GM20000 (cell line): ENCODE measurements around the gene LRRIQ4.

ENCODE experiments used
- DNase-seq: peaks from one replicate; pipeline ENCODE4 v3.0.0; 2012; ENCODE audit warnings: low spot score
- TF ChIP-seq, protein P1 (sequence below): IDR thresholded peaks from 2 replicates; pipeline ENCODE4 v1.5.1; 2012; ENCODE audit warnings: mild to moderate bottlenecking, control low read depth; ENCODE audit errors: extremely low read depth, missing control alignments

LRRIQ4 gene

DNA sequence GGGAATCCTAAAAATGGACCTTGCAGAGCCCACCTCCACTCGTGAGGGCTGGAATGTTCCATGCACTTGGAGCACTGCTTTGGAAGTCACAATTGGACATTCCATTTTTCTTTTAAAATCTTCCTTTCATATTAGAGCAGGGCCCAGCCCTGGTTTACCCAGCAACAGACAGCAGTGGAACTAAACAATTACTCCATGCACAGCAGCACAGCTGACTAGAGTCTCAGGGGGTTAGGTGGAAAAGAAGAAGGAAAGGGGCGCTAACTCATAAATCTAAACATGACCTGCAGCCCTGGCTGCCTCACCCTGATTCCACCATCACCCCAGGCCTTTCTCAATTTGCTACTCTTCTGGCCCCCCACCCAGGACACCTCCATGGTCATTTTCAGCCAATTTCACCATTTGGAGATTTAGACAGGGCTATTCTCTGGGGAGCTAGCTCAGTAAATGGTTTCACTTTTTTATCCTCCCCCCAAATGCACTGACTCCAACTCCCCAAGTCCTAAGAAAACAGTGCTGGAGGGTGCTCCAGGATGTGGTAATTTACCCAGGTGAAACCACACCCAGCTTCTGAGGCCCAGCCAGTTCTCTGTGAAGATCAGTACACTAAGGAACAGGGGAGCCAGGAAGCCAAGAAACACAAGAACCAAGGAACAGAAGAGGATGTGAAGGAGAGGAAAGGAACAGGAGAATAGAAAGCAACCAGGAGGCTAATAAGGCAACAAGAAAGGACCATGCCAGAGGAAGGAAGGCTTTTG lies 58.6 kb downstream of the LRRIQ4 start:
- TF ChIP-seq, protein P1, sequence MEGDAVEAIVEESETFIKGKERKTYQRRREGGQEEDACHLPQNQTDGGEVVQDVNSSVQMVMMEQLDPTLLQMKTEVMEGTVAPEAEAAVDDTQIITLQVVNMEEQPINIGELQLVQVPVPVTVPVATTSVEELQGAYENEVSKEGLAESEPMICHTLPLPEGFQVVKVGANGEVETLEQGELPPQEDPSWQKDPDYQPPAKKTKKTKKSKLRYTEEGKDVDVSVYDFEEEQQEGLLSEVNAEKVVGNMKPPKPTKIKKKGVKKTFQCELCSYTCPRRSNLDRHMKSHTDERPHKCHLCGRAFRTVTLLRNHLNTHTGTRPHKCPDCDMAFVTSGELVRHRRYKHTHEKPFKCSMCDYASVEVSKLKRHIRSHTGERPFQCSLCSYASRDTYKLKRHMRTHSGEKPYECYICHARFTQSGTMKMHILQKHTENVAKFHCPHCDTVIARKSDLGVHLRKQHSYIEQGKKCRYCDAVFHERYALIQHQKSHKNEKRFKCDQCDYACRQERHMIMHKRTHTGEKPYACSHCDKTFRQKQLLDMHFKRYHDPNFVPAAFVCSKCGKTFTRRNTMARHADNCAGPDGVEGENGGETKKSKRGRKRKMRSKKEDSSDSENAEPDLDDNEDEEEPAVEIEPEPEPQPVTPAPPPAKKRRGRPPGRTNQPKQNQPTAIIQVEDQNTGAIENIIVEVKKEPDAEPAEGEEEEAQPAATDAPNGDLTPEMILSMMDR = no peak
- no peak for DNase-seq

DNA sequence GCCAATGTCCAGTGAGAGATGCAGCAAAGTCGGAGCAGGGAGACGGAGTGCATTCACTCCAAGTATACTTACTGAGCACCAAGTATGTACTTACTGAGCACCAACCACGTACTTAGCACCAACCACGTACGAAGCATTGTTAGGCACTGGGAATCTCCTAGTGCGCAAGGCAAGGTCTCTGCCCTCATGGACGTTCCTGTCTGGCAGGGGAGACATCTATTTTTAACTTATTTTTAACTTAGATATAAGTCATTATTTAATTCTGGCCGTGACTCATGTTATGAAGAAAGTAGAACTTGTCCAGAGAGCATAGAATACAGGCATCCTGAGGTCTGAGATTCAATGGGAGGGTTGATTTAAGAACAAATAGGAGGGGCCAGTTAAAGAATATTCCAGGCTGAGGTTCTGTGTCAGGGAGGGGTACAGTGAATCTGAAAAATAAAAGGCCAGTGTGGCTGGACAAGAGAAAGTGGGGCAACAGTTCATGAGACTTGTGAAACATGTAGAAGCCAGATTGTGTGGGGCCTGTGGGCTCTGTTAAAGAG lies 66.4 kb downstream of the LRRIQ4 start:
- TF ChIP-seq, protein P1 = no peak
- DNase-seq = no peak

DNA sequence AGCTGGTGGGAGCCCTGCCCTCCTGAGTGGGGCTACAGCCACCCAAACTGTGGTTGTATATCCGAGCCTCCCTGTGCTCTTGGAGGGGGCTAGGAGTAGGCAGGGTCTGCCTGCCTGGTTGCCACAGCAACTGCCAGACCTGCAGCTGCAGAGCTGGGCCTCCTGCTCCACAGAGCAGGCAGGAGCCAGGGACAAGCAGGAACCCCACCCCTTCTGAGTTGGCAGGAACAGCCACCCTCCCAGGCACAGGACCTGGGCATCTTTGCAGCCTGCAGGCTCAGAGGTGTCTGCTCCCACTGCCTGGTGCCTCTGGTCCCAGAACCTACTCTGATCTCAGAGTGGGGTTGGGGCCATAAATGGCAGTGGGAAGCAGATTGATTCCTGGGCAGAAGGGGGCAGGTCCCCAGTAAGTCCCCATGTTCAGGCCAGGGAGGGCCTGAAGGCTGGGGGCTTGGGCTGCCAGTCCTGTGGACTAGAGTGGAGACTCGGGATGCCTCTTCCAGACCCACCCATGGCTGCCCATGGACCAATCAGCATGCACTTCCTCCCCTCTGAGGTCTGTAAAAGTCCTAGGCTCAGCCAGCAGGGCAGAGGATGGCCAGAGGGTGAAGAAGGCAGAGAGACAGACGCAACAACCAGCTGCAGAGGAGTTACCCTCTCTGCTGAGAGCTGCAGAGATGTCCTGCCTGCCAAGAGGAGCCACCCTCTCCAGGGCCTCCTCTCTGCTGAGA lies 67.3 kb downstream of the LRRIQ4 start:
- no peak for DNase-seq
- TF ChIP-seq, protein P1 = no peak

DNA sequence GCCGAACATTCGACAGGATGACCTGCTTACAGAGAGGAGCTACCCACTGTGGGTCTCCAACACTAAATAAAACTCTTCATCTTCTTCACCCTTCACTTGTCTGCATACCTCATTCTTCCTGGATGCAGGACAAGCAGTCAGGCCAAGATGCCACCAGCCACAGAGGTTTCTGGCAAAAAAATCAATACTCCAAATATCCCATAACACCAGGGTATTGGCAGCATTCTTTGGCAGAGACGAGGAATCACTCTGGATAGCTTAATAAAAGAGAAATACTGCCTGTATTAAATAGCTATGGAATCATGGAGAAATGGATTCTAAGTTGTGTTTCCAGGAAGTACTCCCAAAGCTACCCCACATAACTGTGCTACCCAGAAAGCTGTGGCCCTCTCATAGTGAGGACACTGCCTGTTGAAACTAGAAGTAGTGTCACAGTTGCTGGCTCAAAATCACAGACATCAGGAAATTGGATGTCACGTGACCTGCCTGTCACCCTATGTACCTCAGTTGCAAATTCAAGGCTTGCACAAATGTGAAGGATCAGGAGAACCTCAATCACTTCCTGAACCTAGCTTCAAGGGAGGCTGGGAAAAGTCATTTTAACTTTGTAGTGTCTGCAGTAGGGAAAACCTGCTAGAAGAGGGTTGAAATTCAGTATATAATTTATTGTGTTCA lies 68.0 kb downstream of the LRRIQ4 start:
- DNase-seq = no peak
- TF ChIP-seq, protein P1 = no peak

DNA sequence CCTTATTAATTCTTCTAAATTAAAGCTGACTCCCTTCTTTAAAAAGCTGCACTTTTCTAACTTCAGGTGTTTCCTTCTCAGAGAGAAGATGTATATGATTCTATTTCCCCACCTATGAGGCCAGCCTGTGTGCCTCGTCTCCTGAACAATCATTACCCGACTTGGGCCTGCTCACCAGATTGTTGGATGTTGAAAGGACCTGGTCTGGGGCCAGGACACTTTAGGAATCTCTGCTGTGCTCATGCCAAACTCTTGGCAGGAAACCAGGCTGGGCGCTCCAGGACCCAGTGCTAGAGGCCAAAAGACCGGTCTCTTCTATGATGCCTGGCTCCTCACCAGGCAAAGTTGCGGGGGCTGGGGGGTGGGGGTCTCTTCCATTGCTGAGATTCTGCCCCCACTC lies 74.0 kb downstream of the LRRIQ4 start:
- no peak for DNase-seq
- TF ChIP-seq, protein P1 = no peak
